Kidney capillary endothelial cell (primary cell): Measurements from ENCODE around the gene NT5C.
A peak's percentile ranks its signal among the peaks of the same experiment; 100 is the strongest.

ENCODE experiments used
- DNase-seq: peaks from one replicate; pipeline ENCODE4 v3.0.0-alpha.2; 2018; ENCODE audit warnings: low spot score

NT5C gene

DNA sequence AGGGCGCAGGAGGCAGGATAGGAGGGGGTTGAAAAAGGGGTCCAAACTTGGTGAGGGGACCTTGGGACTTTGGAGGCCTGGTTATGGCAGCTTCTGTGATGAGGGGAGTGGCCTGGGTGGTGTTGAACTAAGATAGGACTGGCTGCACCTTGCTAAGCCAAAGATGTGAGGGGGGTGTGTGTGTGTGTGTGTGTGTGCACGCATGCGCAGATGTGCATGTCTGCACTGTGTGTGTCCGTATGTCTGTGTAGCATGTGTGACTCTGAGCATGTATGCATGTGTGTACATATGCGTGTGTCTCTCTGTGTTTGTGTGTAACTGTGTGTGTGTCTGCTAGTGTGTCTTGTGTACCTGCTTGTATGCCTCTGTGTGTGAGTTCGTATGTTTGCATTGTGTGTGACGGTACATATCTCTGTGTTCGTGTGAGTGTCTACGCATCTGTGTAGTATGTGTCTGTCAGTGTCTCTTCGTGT, 39.7 kb downstream of the NT5C start:
- DNase-seq: no peak

GRCh38 chr17:75090871-75091854, 40.4 kb downstream of the NT5C start:
- no peak for DNase-seq

- DNase-seq: no peak
These were observed 42.8 kb downstream of the NT5C start for GRCh38 chr17:75088465-75089417.

- peak; percentile 87 for DNase-seq
These were observed 43.7 kb downstream of the NT5C start, which contains the start of gene SLC16A5 for GRCh38 chr17:75087558-75088453. TSS of gene SLC16A5 (plus strand) at chr17:75087954. CDS start at chr17:75093637, 5,683 bp downstream.

GRCh38 chr17:75087182-75087557, 44.4 kb downstream of the NT5C start:
- DNase-seq: no peak

DNA sequence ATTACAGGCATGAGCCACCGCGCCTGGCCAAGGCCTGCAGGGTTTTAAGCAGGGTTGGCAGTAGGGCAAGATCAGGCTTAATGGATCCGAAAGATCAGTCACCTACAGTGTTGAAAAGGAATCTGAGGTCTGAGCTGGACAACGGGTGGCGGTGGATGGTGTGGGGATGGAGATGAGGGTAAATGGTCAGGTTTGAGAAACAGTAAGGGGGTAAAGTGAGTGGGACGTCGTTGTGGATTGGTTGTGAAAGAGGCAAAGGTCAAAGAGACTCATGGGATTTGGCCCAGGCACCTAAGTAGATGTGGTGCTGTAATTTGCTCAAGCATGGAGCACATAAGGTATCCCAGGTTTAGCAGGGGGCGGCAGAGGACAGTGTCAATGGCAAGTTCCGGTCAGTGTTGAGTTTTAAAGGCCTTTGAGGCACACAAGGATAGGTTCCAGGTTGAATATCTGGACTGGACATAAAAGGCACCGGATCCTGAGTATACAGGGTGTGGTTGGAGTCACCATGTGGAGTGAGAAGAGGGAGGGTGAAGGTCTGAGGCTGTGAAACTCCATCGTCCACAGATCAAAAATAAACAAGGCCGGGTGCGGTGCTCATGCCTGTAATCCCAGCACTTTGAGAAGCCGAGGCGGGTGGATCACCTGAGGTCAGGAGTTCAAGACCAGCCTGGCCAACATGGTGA, 44.9 kb downstream of the NT5C start:
- no peak for DNase-seq

- peak; percentile 78 for DNase-seq
These were observed 47.4 kb downstream of the NT5C start for GRCh38 chr17:75084039-75084660.

DNA sequence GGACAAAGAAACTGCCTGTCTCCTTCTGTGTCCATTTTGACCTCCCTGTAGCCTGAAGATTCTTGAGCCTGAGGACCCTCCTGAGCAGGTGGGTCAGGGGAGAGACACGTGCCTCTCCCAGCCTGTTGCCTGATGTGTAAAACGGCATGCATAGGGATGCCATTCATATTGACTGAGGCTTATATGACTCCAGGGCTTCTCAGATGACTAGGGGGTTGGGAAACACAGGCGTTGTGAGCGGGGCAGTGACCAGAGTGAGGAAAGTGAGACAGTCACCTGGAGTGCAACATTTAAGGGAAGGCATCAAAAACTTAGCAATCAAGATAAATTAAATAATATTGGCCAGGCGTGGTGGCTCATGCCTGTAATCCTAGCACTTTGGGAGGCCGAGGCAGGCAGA, 48.9 kb downstream of the NT5C start:
- no peak for DNase-seq

GRCh38 chr17:75081611-75082540, 49.7 kb downstream of the NT5C start:
- DNase-seq: no peak
